DMS114 treated with DMSO at 0.1 percent for 48 hours (cell line): ENCODE results near the gene PDE4B.

Experiments
- DNase-seq: peaks from one replicate; lab custom pipeline; 2025; ENCODE audit not compliant: unreplicated experiment; lab: John Stamatoyannopoulos, UW

The PDE4B gene

DNA sequence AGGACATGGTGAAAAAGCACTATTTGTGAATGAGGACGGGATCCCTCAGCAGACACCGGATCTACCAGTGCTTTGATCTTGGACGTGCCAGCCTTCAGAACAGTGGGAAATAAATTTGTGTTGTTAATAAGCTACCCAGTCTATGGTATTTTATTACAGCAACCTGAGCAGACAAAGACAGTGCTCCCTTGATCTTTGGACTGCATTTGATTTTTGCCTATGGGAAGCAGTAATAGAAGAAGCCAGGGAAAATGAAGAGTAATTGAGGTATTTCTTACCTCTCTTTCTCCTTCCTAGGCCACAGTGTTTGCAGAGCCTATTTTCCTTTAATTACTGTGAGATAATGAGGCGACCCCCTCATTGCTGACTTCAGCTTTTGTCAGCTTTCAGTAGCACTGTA is 87.9 kb downstream of the PDE4B start:
- no peak for DNase-seq

DNA sequence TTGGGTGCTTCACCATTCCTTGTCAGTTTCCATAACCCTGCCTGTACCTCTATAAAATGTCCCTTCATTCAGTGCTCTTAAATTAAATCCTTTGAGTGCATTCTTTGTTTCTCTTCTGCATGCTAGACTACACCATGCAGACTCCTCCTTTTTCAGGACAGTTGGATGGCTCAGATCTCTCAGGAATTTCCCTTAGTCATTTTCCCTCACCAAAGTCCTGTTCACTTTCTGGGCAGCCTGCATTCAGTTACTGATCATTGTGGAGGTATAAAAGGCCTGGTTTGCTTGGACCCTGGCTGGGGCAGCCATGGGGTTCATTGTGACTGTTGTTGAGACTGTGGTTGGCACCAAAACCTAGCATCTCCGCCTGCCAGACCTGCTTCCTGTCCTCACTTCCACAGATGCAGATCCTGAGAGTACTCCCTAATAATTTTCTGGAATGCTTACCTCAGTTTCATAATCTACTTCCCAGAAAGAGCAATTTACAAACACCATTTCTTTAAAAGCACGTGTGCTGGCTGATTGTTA is 88.4 kb downstream of the PDE4B start:
- DNase-seq, result no peak

DNA sequence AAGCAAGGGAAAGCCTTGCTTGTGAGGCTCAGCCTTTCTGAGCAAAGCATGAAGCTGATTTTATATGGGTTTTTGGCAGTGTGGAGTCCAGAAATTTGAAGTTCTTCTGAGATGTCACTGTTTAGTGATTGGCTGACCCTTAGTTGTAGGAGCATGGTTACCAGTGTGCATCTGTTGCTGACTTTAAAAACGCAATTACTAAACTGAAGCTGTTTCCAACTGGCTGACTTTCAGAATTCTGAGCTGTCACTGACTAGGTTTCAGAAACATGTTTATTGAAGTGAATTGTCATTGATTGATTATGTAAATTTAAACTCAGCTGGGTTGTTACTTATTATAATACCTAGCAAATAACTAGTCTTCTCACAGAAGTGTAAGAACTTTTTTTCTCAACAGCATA is 89.4 kb downstream of the PDE4B start:
- DNase-seq, result no peak

DNA sequence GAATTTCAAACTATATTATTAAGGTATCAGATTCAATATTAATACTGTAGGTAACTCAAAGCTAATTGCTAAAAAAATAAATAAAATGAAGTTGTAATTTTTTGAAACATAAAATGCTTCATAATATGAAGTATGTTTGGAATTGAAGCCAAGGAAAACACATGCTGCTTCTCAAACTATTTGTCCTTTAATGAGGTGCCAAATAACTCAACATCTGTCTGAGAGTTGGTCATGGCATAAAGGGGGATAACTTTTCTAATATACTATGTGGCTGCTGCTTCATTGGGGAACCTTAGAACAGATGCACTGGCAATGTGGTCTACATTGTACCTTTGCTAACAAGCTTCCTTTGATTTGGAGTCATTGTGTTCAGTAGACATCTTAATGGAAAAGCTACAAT is 96.7 kb downstream of the PDE4B start:
- no peak for DNase-seq

DNA sequence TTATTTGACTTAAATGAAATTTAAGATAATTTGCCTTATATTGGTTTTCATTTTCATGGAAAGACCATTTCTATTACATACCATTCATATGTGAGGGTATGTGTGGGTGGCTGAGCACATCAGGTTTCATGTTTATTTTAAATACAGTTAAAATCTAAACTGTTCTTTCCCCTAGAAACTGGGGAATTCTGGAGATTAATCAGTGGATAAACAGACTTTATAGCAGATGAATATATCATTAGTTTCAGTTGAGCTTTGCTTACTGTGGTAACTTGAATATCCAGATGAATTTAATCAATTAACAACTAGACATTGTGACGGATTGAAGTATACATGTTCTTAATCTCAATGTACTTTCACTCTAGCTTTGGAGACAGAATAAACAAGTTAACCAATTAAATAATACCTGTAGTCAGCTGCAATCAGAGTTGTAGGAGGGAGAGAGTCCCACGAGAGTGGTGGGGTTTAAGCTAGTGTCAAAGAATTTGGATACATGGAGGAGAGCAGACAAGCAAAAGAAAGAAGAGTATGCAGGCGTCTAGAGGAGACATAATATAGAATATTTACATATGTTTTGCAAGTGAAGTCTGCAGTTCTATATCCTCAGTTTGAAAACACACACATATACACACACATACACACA is 97.6 kb downstream of the PDE4B start:
- no peak for DNase-seq

DNA sequence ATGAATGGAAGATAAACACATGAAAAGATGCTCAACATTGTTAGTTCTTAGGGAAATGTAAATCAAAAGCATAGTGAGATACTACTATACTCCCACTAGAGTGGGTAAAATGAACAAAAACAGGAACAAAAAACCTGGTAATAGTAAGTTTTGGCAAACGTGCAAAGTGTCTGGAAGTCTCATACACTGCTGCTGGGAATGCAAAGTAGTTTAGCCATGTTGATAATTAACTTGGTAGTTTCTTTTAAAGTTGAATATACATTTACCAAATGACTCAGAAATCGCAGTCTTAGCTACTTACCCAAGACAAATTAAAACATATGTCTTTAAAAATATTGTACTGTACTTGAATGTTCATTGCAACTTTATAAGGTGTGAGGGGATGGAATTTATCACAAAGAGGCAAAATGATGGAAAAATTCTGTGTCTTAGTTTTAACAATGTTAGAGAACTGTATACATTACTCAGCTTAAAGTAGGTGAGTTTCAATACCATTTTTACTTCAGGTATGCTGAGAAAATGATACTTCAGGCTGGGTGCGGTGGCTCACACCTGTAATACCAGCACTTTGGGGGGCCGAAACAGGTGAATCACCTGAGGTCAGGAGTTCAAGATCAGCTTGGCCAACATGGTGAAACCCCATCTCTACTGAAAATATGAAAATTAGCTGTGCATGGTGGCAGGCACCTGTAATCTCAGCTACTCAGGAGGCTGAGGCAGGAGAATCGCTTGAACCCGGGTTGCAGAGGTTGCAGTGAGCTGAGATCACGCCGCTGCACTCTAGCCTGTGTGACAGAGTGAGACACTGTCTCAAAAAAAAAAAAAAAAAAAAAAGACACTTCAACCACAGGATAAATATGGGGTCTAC is 102.3 kb downstream of the PDE4B start:
- DNase-seq, result no peak

DNA sequence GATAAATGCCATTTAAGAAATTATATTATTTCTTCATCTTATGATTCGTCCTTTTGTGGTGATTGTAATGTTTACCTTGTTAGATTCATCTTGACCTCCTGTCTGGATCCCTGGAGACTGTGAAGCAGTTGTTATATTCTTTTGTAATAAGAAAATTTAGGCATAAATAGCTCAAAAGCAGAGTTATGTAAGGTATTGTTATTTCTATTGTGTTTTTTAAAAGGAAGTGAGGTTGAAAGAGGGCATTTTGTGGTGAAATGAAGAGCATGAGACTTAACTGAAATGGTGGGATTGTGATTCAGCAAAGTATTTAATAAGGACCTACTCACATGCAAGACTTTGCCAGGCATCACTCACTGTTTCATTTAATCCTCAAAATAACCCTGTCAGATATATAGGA is 104.0 kb downstream of the PDE4B start:
- no peak for DNase-seq

DNA sequence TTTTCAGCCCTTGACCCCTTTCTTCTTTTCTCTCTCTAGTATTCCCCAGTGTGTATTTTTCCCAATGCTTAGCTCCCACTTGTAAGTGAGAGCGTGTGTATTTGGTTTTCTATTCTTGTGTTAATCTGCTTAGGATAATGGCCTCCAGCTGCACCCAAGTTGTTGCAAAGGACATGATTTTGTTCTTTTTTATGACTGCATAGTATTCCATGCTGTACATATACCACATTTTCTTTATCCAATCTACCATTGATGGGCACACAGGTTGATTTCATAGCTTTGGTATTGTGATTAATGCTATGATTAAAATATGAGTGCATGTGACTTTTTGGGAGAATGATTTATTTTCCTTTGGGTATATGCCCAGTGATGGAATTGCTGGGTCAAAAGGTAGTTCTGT is 104.8 kb downstream of the PDE4B start:
- DNase-seq, result no peak

DNA sequence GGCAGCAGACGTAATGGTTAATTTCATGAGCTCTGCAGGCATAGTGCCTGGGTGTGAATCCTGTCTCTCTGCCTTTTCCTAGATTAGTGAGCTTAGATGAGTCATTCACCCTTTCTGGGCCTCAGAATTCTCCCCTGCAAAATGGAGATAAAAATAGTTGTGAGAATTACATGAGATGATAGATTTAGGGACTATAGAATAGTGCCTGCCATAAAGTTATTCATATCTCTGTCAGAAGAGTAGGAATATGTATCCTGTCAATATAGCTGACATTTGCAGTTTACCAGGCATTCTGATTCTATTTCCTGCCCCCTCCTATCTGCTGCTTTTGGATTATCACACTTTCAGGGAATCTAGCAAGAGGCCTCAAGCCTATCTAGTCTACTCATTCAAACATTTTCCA is 112.0 kb downstream of the PDE4B start:
- no peak for DNase-seq

DNA sequence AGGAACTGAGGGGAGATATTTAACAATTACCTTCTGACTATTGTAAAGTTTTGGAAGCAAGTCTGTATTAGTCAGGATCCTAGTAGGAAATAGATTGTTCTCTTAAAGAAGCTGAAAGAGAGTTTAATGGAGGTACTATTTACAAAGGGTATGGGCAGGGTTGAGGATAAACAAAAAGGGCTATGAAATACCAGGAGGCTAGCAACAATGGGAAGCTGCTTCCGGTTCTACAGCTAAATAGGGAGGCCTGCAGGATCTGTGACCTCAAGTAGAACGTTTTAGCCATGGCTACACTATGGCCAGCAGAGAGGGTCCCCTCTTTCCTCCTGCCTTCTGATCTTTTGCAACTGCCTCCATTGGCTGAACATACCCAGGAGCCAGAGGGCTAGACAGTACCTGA is 117.7 kb downstream of the PDE4B start:
- DNase-seq, result no peak

DNA sequence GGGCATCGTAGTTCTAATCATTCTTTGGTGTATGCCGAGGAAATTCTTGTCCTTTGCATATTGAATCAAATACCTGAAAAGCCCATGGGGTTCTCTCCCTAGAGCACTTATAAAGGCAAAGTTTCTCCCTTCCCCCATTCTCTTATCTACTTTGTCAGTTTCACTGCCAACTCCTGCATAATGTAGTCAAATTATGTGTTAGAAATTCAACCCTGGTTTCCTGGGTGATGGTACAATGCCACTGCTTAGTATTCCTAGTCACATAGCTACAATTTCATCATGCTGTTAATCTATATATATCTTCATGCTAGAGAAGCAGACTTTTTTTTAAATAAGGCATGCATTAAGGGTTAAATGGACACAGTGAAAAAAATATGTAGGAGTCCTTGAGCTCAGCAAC is 119.0 kb downstream of the PDE4B start:
- DNase-seq, result no peak

DNA sequence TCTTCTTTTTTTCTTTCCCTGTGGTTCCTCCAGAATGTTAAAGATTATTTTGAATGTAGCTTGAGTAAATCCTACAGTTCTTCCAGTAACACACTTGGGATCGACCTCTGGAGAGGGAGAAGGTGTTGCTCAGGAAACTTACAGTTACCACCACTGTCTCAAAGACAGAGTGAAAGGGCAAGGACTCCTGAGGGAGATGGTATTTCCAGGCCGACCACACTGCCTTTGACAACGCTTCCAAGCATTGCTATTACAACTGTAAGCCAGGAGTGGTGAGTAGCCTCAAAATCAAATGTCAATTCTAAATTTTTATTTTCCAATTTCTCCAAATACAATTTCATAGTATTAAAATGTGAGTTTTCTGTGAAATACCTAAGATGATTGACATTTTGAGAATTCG is 125.9 kb downstream of the PDE4B start:
- no peak for DNase-seq

DNA sequence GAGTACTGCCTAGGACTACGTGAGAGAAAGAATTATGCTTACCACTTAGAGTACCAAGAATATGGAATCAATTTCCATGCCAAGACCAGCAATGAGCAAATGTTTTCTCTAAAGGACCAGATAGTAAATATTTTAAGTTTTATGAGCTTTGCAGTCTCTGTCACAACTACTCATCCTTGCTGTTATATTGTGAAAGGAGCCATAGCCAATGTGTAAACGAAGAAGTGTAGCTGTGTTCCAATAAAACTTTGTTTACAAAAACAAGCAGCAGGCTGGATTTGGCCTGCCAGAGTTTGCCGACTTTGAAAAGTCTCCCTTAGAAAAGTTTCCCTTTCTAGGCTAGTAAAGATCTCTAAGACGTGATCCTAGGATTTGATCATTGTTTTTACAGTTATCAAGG is 128.8 kb downstream of the PDE4B start:
- no peak for DNase-seq

DNA sequence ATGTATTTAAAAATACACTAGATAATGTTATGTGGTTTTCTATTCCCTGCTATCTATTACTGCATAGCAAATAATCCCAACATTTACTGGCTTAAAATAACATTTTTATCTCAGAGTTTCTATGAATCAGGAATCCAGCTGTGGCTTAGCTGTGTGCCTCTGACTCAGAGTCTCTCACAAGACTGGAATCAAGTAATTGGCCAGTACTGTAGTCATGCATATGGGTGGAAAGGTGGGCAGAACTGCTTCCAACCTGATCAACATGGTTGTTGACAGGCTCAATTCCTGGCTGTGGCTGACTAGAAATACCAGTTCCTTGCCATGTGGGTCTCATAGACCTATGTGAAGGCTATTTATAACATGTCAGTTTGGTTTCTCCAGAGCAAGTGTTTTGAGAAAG is 131.8 kb downstream of the PDE4B start:
- DNase-seq, result no peak

DNA sequence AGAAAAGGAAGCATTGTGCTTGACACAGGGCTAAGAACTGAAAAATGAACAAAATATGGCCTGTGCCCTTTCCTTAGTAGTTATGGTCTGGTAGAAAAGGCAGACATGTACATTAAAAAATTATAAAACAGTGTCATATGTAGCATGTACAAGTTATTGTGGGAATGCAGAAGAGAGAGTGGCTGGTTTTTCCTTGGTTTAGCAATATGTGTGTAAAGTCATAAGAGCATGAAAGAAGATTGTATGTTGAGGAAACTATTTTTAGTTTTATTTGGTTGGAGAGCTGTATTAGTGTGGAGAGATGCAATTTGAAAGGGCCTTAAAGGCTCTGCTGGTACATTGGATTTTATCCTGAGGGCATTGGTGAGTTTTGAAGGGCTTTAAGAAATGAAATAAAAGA is 145.8 kb downstream of the PDE4B start:
- no peak for DNase-seq

DNA sequence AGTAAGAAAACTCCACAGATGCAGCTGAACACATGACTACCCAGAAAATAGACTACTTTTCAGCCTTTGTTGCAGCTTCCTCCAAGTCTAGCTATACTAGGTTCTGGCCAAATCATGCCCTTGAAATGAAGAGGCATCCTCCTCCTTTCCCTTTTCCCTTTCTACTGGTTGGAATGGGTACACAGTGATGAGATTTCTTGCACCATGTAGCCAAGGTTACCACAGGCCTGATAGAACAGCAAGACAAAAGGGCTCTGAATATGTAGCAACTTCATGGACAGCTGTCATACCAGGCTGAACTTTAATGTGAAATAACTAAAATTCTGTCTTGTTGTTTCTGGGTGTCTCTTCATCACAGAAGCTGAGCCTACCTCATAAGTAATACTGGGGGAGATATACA is 146.5 kb downstream of the PDE4B start:
- DNase-seq, result no peak

DNA sequence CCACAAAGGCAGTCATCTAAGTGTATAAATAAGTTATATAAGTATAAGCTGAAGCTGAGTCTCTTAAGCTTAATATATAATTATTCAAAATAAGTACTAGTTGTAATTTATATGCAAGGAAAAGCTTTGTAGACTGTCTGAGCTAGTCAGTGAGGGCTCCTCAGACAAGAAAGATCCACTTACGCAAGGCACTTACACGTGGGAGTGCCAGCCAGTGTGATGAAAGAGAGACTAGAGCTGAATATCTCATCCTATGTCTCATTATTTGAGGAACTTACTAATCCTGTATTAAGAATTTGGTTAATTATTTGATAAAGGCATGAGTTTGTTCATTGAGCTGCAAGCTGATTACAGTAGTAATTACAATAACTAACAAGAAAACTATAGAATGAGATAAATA is 146.9 kb downstream of the PDE4B start:
- no peak for DNase-seq

DNA sequence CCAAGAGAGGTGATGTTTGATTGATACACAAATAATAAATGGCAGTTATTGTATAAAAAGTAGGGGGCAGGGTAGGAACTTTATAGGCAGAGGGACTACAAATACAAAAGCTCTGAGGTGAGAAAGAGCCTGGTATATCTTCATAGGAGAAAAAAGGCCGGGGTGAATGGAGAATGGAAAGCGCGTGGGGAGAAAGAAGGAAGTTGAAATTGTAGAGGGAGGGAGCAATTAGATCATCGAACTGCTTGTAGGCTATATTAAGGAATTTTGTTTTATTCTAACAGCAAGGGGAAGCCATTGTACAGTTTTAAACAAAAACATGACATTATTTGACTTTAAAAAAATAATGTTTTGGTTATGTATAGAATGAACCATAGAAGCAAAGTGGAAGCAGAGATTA is 147.4 kb downstream of the PDE4B start:
- DNase-seq, result no peak

DNA sequence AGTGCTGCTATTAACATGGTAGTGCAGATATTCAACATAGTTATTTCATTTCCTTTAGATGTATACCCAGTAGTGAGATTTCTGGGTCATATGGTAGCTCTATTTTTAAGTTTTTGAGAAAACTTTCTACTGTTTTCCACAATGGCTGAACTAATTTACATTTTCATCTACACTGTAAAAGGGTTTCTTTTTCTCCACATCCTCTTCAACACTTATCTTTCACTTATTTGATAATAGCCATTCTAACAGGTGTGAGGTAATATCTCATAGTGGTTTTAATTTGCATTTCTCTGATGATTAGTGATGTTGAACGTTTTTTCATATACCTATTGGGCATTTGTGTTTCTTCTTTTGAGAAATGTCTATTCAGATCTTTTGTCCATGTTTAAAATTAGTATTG is 149.8 kb downstream of the PDE4B start:
- no peak for DNase-seq

DNA sequence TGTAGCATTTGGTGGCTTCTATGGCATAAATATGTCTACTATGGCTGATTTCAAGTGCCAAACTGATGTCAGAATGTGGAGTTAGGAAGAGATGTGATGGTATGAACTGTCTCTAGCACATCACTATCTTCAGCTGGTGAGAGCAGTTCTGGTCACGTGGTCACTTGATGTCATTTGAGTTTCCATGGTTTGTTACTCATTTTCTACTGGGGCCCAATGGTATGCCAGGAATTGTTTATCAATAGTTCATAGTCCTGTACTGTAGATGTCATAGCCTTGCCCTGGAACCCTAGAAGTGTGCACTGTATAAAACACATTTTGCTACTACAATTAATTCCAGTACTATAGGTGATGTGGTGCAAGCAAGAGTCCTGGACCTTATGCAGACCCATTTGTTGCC is 153.7 kb downstream of the PDE4B start:
- DNase-seq, result no peak

DNA sequence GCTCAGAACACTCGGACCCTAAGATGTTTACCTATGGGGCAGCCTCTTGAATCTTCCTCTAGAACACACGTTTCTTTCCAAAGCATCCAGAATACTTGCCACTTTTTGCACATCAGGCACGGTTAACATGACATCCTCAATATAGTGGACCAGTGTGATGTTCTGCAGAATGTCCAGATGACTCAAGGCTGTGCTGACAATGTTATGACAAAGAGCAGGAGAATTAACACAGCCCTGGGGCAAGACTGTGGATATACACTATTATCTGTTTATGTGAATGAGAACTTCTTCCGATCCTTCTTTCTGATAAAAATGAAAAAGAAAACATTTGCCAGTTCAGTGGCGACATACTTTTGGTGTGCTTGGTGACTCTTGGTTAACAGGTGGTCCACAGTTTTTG is 154.3 kb downstream of the PDE4B start:
- no peak for DNase-seq

DNA sequence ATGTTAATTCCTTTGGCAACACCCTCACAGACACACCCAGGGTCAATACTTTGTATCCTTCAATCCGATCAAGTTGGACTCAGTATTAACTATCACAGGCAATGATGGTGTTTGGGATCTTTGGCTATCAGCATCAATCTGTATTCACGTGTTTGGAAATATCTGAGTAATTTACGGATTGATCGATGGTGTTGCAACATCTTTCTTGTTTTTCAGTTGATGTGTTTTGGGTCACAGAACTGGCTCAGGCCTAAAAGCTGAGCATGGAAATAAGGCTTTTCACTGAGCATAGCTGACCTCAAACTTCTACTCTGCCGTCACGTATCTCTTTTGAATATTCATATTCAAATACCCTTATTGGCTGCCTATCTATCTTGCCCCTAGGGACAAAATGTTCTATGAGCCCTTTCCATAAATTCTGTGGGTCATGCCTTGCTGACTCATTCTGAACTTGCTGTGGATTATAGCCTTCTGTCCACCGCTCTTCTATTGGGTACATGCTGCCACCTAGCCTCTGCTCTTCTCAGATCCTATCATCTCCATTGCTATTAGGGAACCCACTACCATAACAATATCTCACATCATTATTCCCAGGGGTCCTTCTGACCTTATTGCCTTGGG is 156.0 kb downstream of the PDE4B start:
- DNase-seq, result no peak
